Adrenal gland (tissue), 12 donors: ENCODE measurements around the gene TIMM50. TPM values are rescaled to one million over a fixed set of nuclear protein-coding genes. Genes with fewer than 3 reads are reported as not detected.

ENCODE experiments used
- DNase-seq, 7 donors: peaks; one replicate each; pipeline ENCODE4 v3.0.0-alpha.2; 2019 to 2020
- H3K27ac ChIP-seq, 5 donors: fragments of 200-600 bp; sonication (generic) in 4 of 5; 1 replicate in 3 of 5; 2 replicates in 2 of 5; pipeline versions ENCODE4 v1.5.1 to v1.8.0; 2016 to 2020; ENCODE audit warnings: mild to moderate bottlenecking in 1 of 5
- H3K27me3 ChIP-seq: fragments of 200-600 bp; 2 replicates; pipeline ENCODE4 v1.8.0; 2021
- H3K36me3 ChIP-seq, 2 donors: fragments of 200-600 bp; replicated peaks in 1 of 2; 1 replicate in 1 of 2; 2 replicates in 1 of 2; pipeline versions ENCODE4 v1.5.1 to v1.8.0; 2018 to 2022
- H3K4me1 ChIP-seq, 2 donors: fragments of 200-600 bp; replicated peaks in 1 of 2; 1 replicate in 1 of 2; 2 replicates in 1 of 2; pipeline versions ENCODE4 v1.5.1 to v1.8.0; 2018 to 2021
- H3K4me3 ChIP-seq, 4 donors: fragments of 200-600 bp; sonication (generic) in 3 of 4; one replicate each; pipeline ENCODE4 v1.5.1; 2016 to 2018
- H3K9me3 ChIP-seq, 3 donors: fragments of 200-600 bp; sonication (generic) in 1 of 3; replicated peaks in 1 of 3; 1 replicate in 2 of 3; 2 replicates in 1 of 3; pipeline versions ENCODE4 v1.5.1 to v1.8.0; 2016 to 2021
- POLR2A ChIP-seq, 2 donors: fragments of 450-650 bp; IDR thresholded peaks; one replicate each; pipeline ENCODE4 v1.6.1; 2017; ENCODE audit warnings: antibody characterized with exemption in 2 of 2, mild to moderate bottlenecking in 2 of 2, moderate library complexity in 1 of 2
- WGBS, 4 donors: extraction: QIAGEN DNeasy Blood & Tissue Kit in 2 of 4; methylation state at CpG; one replicate each; pipeline versions ENCODE4 v1.1.5 to v1.1.7; 2013 to 2017; 5-methylcytosine and 5-hydroxymethylcytosine counted together
- intact Hi-C, 2 donors: fragments of 100-400 bp; cut with DNase I; formaldehyde crosslinking; loops; one replicate each; pipeline versions ENCODE4 v1.14.1 to v1.15.0; 2022 to 2023
- polyA plus RNA-seq, 3 donors: library from polyadenylated mRNA; stranded (reverse); fragments of 200-250 nt in 2 of 3; fragments of 350-450 nt in 1 of 3; fragmentation: Illumina TruSeq in 1 of 3; extraction: RNeasy Lipid Tissue Mini Kit (QIAGEN cat#74804) in 1 of 3; gene quantifications; one replicate each; pipeline ENCODE4 v1.2.3, GENCODE V29; 2013 to 2014
- total RNA-seq, 9 donors: library from RNA; depleted of rRNA in 4 of 9; stranded (reverse); fragments of >200 nt in 4 of 9; fragments of 120-200 nt in 1 of 9; fragmentation: NEBNext Ultra II Directional in 1 of 9; extraction: Animal tissue kit (Norgen Biotek cat#: 25700) in 1 of 9; gene quantifications; one replicate each; pipeline versions ENCODE4 v1.1.0 to v1.2.4, GENCODE V29; 2013 to 2023
- TF ChIP-seq, protein P1 (sequence below), 6 experiments: fragments of 450-650 bp in 4 of 6; fragments of 200-600 bp in 2 of 6; sonication (generic) in 1 of 6; IDR thresholded peaks; 1 replicate in 5 of 6; 2 replicates in 1 of 6; pipeline versions ENCODE4 v1.5.1 to v1.8.0; 2016 to 2021; ENCODE audit warnings: antibody characterized with exemption in 6 of 6, mild to moderate bottlenecking in 2 of 6, moderate library complexity in 1 of 6
- donor health status: healthy with polysubstance abuse.
- donor health status: Bipolar disorder and iron deficiency.
- donor health status: DM: yes; HTN: yes; CAD: no.
- donor health status: DM: no; HTN: no; CAD: no.
- donor health status: DM: no; HTN: no; CAD: no.
- donor health status: DM: yes; HTN: yes; CAD: no.

The TIMM50 gene
- total and polyA plus RNA-seq, 12 donors = 52.8 to 147 (median 68.1) TPM

DNA sequence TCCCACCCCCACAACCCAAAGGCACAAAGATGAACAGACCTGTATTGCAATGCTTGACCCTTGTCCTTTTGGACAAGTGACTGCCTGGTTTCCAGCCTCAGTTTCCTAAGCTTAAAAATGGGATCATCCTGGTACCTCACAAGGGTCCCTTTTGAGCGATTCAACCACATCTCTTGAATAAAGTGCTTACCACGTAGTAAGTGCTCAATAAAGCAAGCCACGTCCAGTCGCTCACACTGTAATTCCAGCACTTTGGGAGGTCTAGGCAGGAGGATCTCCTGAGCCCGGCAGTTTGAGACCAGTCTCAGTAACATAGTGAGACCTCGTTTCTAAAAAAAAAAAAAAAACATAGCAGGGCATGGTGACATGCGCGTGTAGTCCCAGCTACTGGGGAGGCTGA is 19.3 kb downstream of the TIMM50 start:
- intact Hi-C loops = no loop called here
- no peaks in the 10 kb centered on the region for H3K36me3 ChIP-seq
- H3K27me3 ChIP-seq = peaks cover 43% of the 10 kb centered on the region
- WGBS, 4 donors = 66 to 81% (median 73%) methylated on average over 8 of the region's 8 CpGs
- no peak for DNase-seq
- no peak overlapping the region for H3K4me3 ChIP-seq
- no peak for TF ChIP-seq POLR2A (IDR thresholded peaks at IDR 0.05)
- TF ChIP-seq, protein P1, sequence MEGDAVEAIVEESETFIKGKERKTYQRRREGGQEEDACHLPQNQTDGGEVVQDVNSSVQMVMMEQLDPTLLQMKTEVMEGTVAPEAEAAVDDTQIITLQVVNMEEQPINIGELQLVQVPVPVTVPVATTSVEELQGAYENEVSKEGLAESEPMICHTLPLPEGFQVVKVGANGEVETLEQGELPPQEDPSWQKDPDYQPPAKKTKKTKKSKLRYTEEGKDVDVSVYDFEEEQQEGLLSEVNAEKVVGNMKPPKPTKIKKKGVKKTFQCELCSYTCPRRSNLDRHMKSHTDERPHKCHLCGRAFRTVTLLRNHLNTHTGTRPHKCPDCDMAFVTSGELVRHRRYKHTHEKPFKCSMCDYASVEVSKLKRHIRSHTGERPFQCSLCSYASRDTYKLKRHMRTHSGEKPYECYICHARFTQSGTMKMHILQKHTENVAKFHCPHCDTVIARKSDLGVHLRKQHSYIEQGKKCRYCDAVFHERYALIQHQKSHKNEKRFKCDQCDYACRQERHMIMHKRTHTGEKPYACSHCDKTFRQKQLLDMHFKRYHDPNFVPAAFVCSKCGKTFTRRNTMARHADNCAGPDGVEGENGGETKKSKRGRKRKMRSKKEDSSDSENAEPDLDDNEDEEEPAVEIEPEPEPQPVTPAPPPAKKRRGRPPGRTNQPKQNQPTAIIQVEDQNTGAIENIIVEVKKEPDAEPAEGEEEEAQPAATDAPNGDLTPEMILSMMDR (IDR thresholded peaks at IDR 0.05) = no peak
- peaks cover 0 to 16% of the 10 kb centered on the region in 2 donors for H3K4me1 ChIP-seq
- H3K9me3 ChIP-seq = no peaks in the 10 kb centered on the region
- H3K27ac ChIP-seq = no peak overlapping the region

DNA sequence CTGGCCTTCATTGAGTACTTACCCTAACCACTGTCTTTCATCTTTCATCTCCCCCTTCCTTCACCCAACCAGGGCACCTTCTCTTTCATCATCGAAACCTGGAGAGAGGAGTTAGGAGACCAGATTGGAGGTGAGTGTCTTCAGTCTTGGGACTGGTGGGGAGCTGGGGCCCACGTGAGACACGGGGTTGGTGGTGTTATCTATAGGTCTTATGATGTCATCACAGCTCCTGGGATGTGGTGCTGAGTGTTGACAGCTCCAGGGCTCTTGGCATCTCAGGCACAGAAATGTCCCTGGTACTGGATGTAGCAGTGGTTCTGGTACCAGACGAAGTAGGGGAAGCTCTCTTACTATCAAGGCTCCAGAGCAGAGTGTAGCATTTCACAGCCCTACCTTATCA is 19.9 kb downstream of the TIMM50 start:
- peaks cover 0 to 16% of the 10 kb centered on the region in 2 donors for H3K4me1 ChIP-seq
- H3K27me3 ChIP-seq = peaks cover 47% of the 10 kb centered on the region
- no peaks in the 10 kb centered on the region for H3K9me3 ChIP-seq
- no peak for DNase-seq
- no peaks in the 10 kb centered on the region for H3K36me3 ChIP-seq
- TF ChIP-seq POLR2A (IDR thresholded peaks at IDR 0.05) = no peak
- TF ChIP-seq, protein P1 (IDR thresholded peaks at IDR 0.05) = no peak
- H3K27ac ChIP-seq = no peak overlapping the region
- intact Hi-C loops = no loop called here
- WGBS, 4 donors = 33 to 62% (median 38%) methylated on average over 4 of the region's 4 CpGs
- no peak overlapping the region for H3K4me3 ChIP-seq

DNA sequence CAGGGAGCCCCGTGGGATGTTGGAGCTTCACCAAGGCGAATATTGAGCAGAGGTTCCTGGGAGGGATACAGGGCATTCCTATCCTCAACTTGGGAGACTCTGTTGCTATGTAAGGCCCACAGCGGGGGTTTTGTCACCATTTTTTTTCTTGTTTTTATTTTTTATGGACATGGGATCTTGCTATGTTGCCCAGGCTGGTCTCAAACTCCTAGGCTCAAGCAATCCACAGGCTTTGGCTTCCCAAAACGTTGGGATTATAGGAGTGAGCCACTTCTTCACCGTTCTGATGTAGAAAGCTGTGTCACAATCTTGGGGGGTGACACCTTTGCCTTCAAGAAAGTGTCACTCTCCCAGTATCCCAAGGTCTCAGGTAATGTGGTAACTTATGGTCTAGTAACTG is 20.7 kb downstream of the TIMM50 start:
- Histone ChIP-seq H3K9me3 (no peaks in the 10 kb centered on the region), H3K36me3 (no peaks in the 10 kb centered on the region), H3K4me3 (no peak overlapping the region), H3K4me1 (peaks cover 0 to 16% of the 10 kb centered on the region in 2 donors), H3K27ac (no peak overlapping the region), H3K27me3 (peaks cover 54% of the 10 kb centered on the region)
- 73 to 77% (median 75%) methylated on average over 4 to 5 of the region's 5 CpGs for WGBS, 4 donors
- no peak for DNase-seq
- intact Hi-C loops = no loop called here
- TF ChIP-seq, protein P1 (IDR thresholded peaks at IDR 0.05) = no peak
- no peak for TF ChIP-seq POLR2A (IDR thresholded peaks at IDR 0.05)

DNA sequence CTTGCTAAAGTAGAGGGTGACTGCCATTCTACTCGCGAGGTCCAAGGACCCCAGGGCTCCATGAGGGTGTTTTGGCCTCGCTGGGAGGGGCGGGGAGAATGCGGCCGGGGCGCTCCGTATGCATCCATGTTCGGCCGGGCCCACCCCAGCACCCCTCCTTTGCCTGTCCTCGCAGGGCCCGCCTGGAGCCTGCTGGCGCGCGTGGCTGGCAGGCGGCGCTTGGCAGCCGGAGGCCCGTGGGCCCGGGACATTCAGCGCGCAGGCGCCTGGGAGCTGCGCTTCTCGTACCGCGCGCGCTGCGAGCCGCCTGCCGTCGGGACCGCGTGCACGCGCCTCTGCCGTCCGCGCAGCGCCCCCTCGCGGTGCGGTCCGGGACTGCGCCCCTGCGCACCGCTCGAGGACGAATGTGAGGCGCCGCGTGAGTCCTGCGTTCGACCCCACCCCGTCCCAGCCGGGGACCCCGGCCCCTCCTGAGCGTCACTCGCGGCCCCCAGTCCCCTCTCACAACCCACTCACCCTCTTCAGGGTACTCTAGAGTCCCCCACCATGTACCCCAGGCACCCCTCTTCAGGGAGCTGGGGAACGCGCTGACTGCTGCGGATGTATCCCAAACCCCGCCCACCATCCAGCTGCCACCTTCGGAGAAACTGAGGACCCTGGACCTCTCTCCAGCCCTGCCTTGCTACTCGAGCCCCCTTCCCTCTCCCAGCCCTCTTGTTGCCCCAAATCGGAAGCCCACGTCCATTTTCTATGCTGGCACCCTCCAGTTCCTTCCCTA is 22.2 kb downstream of the TIMM50 start:
- intact Hi-C loops = no loop called here
- WGBS, 4 donors = 11 to 54% (median 27%) methylated on average over 9 to 69 of the region's 69 CpGs
- H3K27me3 ChIP-seq = peaks cover 63% of the 10 kb centered on the region
- H3K9me3 ChIP-seq = no peaks in the 10 kb centered on the region
- H3K4me1 ChIP-seq = peaks cover 0 to 12% of the 10 kb centered on the region in 2 donors
- no peaks in the 10 kb centered on the region for H3K36me3 ChIP-seq
- H3K27ac ChIP-seq = no peak overlapping the region
- no peak for TF ChIP-seq POLR2A (IDR thresholded peaks at IDR 0.05)
- TF ChIP-seq, protein P1 (IDR thresholded peaks at IDR 0.05) = peak in 4 of 6 experiments; percentile 34 to 86 (median 79)
- no peak overlapping the region for H3K4me3 ChIP-seq
- peak; percentile 41 to 69 (median 55) for DNase-seq
